ENCODE results near the gene CUL9. TPM values are rescaled to one million over a fixed set of nuclear protein-coding genes. Genes with fewer than 3 reads are reported as not detected.

CUL9 gene
- total RNA-seq, 2 experiments from 2014 or later = 32.9 to 37.0 TPM

DNA sequence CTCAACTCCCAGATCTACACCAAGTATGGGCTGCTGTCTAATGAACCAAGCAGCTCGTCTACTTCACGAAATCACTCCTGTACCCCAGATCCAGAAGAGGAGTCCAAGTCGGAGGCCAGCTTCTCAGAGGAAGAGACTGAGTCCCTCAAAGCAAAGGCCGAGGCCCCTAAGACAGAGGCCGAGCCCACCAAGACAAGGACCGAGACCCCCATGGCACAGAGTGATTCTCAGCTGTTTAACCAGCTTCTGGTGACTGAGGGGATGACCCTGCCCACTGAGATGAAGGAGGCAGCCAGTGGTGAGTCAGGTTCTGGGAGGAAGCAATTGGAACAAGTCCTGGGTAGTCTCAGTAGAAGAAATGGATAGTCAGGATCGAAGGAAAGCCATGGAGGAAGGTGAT lies 5.8 kb downstream of the CUL9 start:
- Histone ChIP-seq H3K9me3 (ENCODE audit: low read length) (no peaks in the 10 kb centered on the region), H3K79me2 (ENCODE audit: insufficient read depth, low read depth, low read length) (no peaks in the 10 kb centered on the region), H3K4me2 (ENCODE audit: low read length) (no peak overlapping the region), H3K27ac (ENCODE audit: low read depth, low read length, poor library complexity, severe bottlenecking) (no peak overlapping the region), H3K36me3 (ENCODE audit: insufficient read depth, low read length) (peaks cover 23% of the 10 kb centered on the region), H4K20me1 (ENCODE audit: insufficient read depth, low read length) (no peaks in the 10 kb centered on the region), H3K9me2 (ENCODE audit: insufficient read depth, low read length) (no peaks in the 10 kb centered on the region), H3K4me1 (ENCODE audit: insufficient read depth, low read length, poor library complexity, severe bottlenecking) (peaks cover 12% of the 10 kb centered on the region), H3K4me3 (ENCODE audit: low read depth, low read length, poor library complexity, severe bottlenecking) (no peak overlapping the region), H2AFZ (ENCODE audit: low read length) (no peak overlapping the region)
- TF ChIP-seq, protein P1, sequence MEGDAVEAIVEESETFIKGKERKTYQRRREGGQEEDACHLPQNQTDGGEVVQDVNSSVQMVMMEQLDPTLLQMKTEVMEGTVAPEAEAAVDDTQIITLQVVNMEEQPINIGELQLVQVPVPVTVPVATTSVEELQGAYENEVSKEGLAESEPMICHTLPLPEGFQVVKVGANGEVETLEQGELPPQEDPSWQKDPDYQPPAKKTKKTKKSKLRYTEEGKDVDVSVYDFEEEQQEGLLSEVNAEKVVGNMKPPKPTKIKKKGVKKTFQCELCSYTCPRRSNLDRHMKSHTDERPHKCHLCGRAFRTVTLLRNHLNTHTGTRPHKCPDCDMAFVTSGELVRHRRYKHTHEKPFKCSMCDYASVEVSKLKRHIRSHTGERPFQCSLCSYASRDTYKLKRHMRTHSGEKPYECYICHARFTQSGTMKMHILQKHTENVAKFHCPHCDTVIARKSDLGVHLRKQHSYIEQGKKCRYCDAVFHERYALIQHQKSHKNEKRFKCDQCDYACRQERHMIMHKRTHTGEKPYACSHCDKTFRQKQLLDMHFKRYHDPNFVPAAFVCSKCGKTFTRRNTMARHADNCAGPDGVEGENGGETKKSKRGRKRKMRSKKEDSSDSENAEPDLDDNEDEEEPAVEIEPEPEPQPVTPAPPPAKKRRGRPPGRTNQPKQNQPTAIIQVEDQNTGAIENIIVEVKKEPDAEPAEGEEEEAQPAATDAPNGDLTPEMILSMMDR (conservative IDR thresholded peaks at IDR 0.05; ENCODE audit: low read length) = no peak
- TF ChIP-seq EZH2phosphoT487 (IDR thresholded peaks at IDR 0.05; ENCODE audit: borderline replicate concordance, low read depth, low read length) = no peak
- no TSS peak for BruUV-seq (replicated peaks)
- ChIA-PET POLR2A (no interaction called here), CTCF (ENCODE audit: unreplicated experiment) (no interaction called here)
- DNase-seq (ENCODE audit: low spot score) = no peak
- intact Hi-C loops (cut with micrococcal nuclease; ENCODE audit: unreplicated experiment) = no loop called here

DNA sequence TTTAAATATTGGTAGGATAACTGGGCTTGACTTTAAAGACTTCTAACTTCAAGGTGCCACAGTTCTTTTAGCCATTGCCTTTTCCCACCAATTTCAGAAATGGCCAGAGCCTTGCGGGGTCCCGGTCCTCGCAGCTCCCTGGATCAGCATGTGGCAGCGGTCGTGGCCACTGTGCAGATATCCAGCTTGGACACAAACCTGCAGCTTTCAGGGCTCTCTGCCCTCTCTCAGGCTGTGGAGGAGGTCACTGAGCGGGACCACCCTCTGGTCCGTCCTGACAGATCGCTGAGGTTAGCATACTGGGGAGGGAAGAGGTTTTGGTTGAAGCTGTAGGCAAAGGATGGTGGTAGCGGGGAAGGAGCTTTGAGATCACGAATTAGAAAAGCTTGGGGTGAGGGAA lies 6.4 kb downstream of the CUL9 start:
- no peak for TF ChIP-seq EZH2phosphoT487 (IDR thresholded peaks at IDR 0.05; ENCODE audit: borderline replicate concordance, low read depth, low read length)
- TF ChIP-seq, protein P1 (conservative IDR thresholded peaks at IDR 0.05; ENCODE audit: low read length) = no peak
- Histone ChIP-seq H3K4me2 (ENCODE audit: low read length) (no peak overlapping the region), H3K9me2 (ENCODE audit: insufficient read depth, low read length) (no peaks in the 10 kb centered on the region), H3K27ac (ENCODE audit: low read depth, low read length, poor library complexity, severe bottlenecking) (no peak overlapping the region), H3K9me3 (ENCODE audit: low read length) (no peaks in the 10 kb centered on the region), H2AFZ (ENCODE audit: low read length) (no peak overlapping the region), H4K20me1 (ENCODE audit: insufficient read depth, low read length) (no peaks in the 10 kb centered on the region), H3K36me3 (ENCODE audit: insufficient read depth, low read length) (peaks cover 23% of the 10 kb centered on the region), H3K4me1 (ENCODE audit: insufficient read depth, low read length, poor library complexity, severe bottlenecking) (peaks cover 6% of the 10 kb centered on the region), H3K4me3 (ENCODE audit: low read depth, low read length, poor library complexity, severe bottlenecking) (no peak overlapping the region), H3K79me2 (ENCODE audit: insufficient read depth, low read depth, low read length) (no peaks in the 10 kb centered on the region)
- POLR2A ChIA-PET = no interaction called here
- no peak for DNase-seq (ENCODE audit: low spot score)
- BruUV-seq (replicated peaks) = no TSS peak
- intact Hi-C loops (cut with micrococcal nuclease; ENCODE audit: unreplicated experiment) = no loop called here
- CTCF ChIA-PET (ENCODE audit: unreplicated experiment) = no interaction called here

DNA sequence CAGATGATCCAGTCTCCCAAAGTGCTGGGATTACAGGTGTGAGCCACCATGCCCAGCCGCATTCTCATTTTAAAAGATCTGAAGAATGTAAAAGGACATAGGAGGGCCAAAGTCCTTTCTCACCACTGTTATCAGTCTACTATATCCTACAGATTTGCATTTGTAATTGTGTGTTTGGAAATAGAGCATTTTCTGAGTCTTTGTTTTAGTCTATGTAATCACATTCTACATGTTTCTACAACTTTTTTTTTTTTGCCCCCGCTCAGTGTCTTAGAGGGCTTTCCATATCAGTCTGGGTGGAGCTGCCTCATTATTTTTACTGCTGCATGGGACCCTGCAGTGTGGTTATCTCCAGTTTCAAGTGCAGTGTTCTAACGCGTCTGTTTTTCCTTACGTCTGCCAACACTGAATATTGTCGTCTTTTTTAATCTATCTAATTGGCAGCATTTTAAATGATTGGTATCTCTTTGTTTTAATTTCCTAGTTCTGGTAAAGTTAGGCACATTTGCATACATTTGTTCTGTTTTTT lies 7.8 kb downstream of the CUL9 start:
- Histone ChIP-seq H3K9me3 (ENCODE audit: low read length) (no peaks in the 10 kb centered on the region), H3K9me2 (ENCODE audit: insufficient read depth, low read length) (no peaks in the 10 kb centered on the region), H3K27ac (ENCODE audit: low read depth, low read length, poor library complexity, severe bottlenecking) (no peak overlapping the region), H3K4me2 (ENCODE audit: low read length) (no peak overlapping the region), H3K79me2 (ENCODE audit: insufficient read depth, low read depth, low read length) (no peaks in the 10 kb centered on the region), H4K20me1 (ENCODE audit: insufficient read depth, low read length) (no peaks in the 10 kb centered on the region), H3K36me3 (ENCODE audit: insufficient read depth, low read length) (peaks cover 26% of the 10 kb centered on the region), H3K4me1 (ENCODE audit: insufficient read depth, low read length, poor library complexity, severe bottlenecking) (peaks cover 5% of the 10 kb centered on the region), H2AFZ (ENCODE audit: low read length) (no peak overlapping the region), H3K4me3 (ENCODE audit: low read depth, low read length, poor library complexity, severe bottlenecking) (no peak overlapping the region)
- TF ChIP-seq EZH2phosphoT487 (IDR thresholded peaks at IDR 0.05; ENCODE audit: borderline replicate concordance, low read depth, low read length) = no peak
- TF ChIP-seq, protein P1 (conservative IDR thresholded peaks at IDR 0.05; ENCODE audit: low read length) = no peak
- CTCF ChIA-PET (ENCODE audit: unreplicated experiment) = no interaction called here
- POLR2A ChIA-PET = no interaction called here
- DNase-seq (ENCODE audit: low spot score) = no peak
- intact Hi-C loops (cut with micrococcal nuclease; ENCODE audit: unreplicated experiment) = no loop called here
- BruUV-seq (replicated peaks) = no TSS peak
